Measurements from ENCODE around the gene NPIPA3.
"Not testable (repeated sequence)": the region's sequence is repeated elsewhere in the genome, so short reads cannot be mapped to it uniquely, and the experiment has no call there.

NPIPA3 gene

GRCh38 chr16:14742273-14743128, 39.3 kb downstream of the NPIPA3 start, which contains the start of gene NPIPA2:
NPIPA2 (plus strand) TSS chr16:14742533; CDS start chr16:14748066, 5,533 bp downstream.
- not testable (repeated sequence) for DNase-seq

- DNase-seq = not testable (repeated sequence)
Measured at GRCh38 chr16:14773654-14774053, 70.4 kb downstream of the NPIPA3 start.

- not testable (repeated sequence) for DNase-seq
Measured at GRCh38 chr16:14775624-14776023, 72.4 kb downstream of the NPIPA3 start.

All from stimulated activated CD4-positive, alpha-beta T cell treated with anti-CD3 and anti-CD28 coated beads, Interleukin-1b, Interleukin-23, amount 100 ng/mL, for 48 hours (primary cell).